Motor neuron (in vitro differentiated cells): ENCODE measurements around the gene ZNRF2. TPM values are rescaled to one million over a fixed set of nuclear protein-coding genes. Genes with fewer than 3 reads are reported as not detected.
A peak's percentile ranks its signal among the peaks of the same experiment; 100 is the strongest.

Experiments
- ATAC-seq, 8 experiments: fragments of 200-7000 bp; cut with Tn5 transposase; replicated peaks in 6 of 8; 2 replicates each; pipeline ENCODE4 v1.8.0; 2021; ENCODE audit warnings: mild to moderate bottlenecking in 8 of 8, moderate library complexity in 8 of 8
- H3K27ac ChIP-seq, 2 donors: fragments of 250-450 bp; sonication (Bioruptor Pico); 2 replicates each; pipeline ENCODE4 v1.9.0; 2021; ENCODE audit warnings: antibody characterized with exemption in 2 of 2, mild to moderate bottlenecking in 2 of 2, moderate library complexity in 1 of 2
- H3K4me1 ChIP-seq, 2 donors: fragments of 250-450 bp; sonication (Bioruptor Pico); replicated peaks in 1 of 2; 2 replicates each; pipeline ENCODE4 v1.6.1; 2021; ENCODE audit warnings: antibody characterized with exemption in 2 of 2, mild to moderate bottlenecking in 2 of 2, moderate library complexity in 1 of 2
- H3K4me3 ChIP-seq, 5 donors: fragments of 250-450 bp; sonication (Bioruptor Pico); 2 replicates each; pipeline ENCODE4 v1.9.0; 2021; ENCODE audit warnings: antibody characterized with exemption in 5 of 5, mild to moderate bottlenecking in 5 of 5, moderate library complexity in 4 of 5
- WGBS, 10 experiments: fragments of 450-650 bp; shearing (Covaris generic); methylation state at CpG; one replicate each; pipeline ENCODE4 v1.0.0; 2022; 5-methylcytosine and 5-hydroxymethylcytosine counted together
- in situ Hi-C, 9 experiments: fragments of 400-800 bp; cut with MboI; loops; one replicate each; pipeline ENCODE4 v1.15.0; 2021; ENCODE audit warnings: low sequenced_read_pairs in 9 of 9, low pct_unique_long_range_greater_than_20kb in 2 of 9; ENCODE audit not compliant: unreplicated experiment in 9 of 9
- total RNA-seq, 8 experiments: library from RNA; unstranded; fragments of 300-600 nt; gene quantifications; 2 replicates each; pipeline versions ENCODE4 v1.2.3 to v1.2.4, GENCODE V29; 2022

The ZNRF2 gene
- total RNA-seq, 8 experiments from 2014 or later = 4.8 to 18.9 (median 7.3) TPM

GRCh38 chr7:30315589-30315988 lies 31.2 kb downstream of the ZNRF2 start:
- in situ Hi-C loops = no loop called here
- ATAC-seq = no peak
- 58 to 100% (median 82%) methylated on average over 1 to 3 of the region's 3 CpGs; no CpG with 5 or more reads in 2 of the 10 experiments for WGBS, 10 experiments

GRCh38 chr7:30320392-30320791 lies 36.0 kb downstream of the ZNRF2 start:
- in situ Hi-C loops = no loop called here
- ATAC-seq = peak in 1 of 8 experiments; percentile 81
- Histone ChIP-seq H3K4me1 (no peaks in the 10 kb centered on the region), H3K27ac (no peak overlapping the region), H3K4me3 (no peak overlapping the region)
- WGBS, 10 experiments = 0 to 95% (median 89%) methylated on average over 2 to 3 of the region's 3 CpGs; no CpG with 5 or more reads in 1 of the 10 experiments

More at GRCh38 chr7:30315589-30315988, 31.2 kb downstream of the ZNRF2 start:
- peaks cover 0 to 6% of the 10 kb centered on the region in 2 donors for H3K4me1 ChIP-seq
- H3K4me3 ChIP-seq = no peak overlapping the region
- no peak overlapping the region for H3K27ac ChIP-seq

GRCh38 chr7:30321089-30321881 lies 36.9 kb downstream of the ZNRF2 start:
- Histone ChIP-seq H3K4me1 (no peaks in the 10 kb centered on the region), H3K27ac (no peak overlapping the region), H3K4me3 (no peak overlapping the region)
- peak in 1 of 8 experiments; percentile 50 for ATAC-seq
- in situ Hi-C loops = no loop called here
- WGBS, 10 experiments = 3 to 75% (median 58%) methylated on average over 4 to 8 of the region's 8 CpGs

- in situ Hi-C loops = no loop called here
- Histone ChIP-seq H3K4me1 (no peaks in the 10 kb centered on the region), H3K4me3 (no peak overlapping the region), H3K27ac (no peak overlapping the region)
- WGBS, 10 experiments = 0 to 100% (median 70%) methylated on average over 1 to 2 of the region's 2 CpGs
- no peak for ATAC-seq
These were observed 37.4 kb downstream of the ZNRF2 start for GRCh38 chr7:30321882-30322192.

- Histone ChIP-seq H3K27ac (no peak overlapping the region), H3K4me1 (no peaks in the 10 kb centered on the region), H3K4me3 (no peak overlapping the region)
- peak in 3 of 8 experiments; percentile 34 to 64 (median 62) for ATAC-seq
- in situ Hi-C loops = no loop called here
- WGBS, 10 experiments = 7 to 100% (median 89%) methylated on average over 1 to 4 of the region's 4 CpGs; no CpG with 5 or more reads in 1 of the 10 experiments
These were observed 38.0 kb downstream of the ZNRF2 start for GRCh38 chr7:30322271-30323005.

GRCh38 chr7:30323006-30323355 lies 38.6 kb downstream of the ZNRF2 start:
- in situ Hi-C loops = no loop called here
- no peaks in the 10 kb centered on the region for H3K4me1 ChIP-seq
- 79 to 100% (median 92%) methylated on average over 1 to 2 of the region's 2 CpGs; no CpG with 5 or more reads in 2 of the 10 experiments for WGBS, 10 experiments
- ATAC-seq = no peak
- H3K27ac ChIP-seq = no peak overlapping the region
- H3K4me3 ChIP-seq = no peak overlapping the region

- ATAC-seq = no peak
- H3K4me1 ChIP-seq = no peaks in the 10 kb centered on the region
- no peak overlapping the region for H3K4me3 ChIP-seq
- WGBS, 10 experiments = 0 to 100% (median 95%) methylated on average over 1 of the region's 1 CpG; no CpG with 5 or more reads in 2 of the 10 experiments
- in situ Hi-C loops = no loop called here
- no peak overlapping the region for H3K27ac ChIP-seq
These were observed 43.4 kb downstream of the ZNRF2 start for GRCh38 chr7:30327813-30328212.

GRCh38 chr7:30328381-30328780 lies 44.0 kb downstream of the ZNRF2 start:
- H3K4me3 ChIP-seq = no peak overlapping the region
- H3K27ac ChIP-seq = no peak overlapping the region
- ATAC-seq = no peak
- H3K4me1 ChIP-seq = no peaks in the 10 kb centered on the region
- in situ Hi-C loops = no loop called here

- in situ Hi-C loops = no loop called here
- no peak overlapping the region for H3K27ac ChIP-seq
- 50 to 100% (median 81%) methylated on average over 1 to 3 of the region's 3 CpGs; no CpG with 5 or more reads in 2 of the 10 experiments for WGBS, 10 experiments
- no peak overlapping the region for H3K4me3 ChIP-seq
- no peaks in the 10 kb centered on the region for H3K4me1 ChIP-seq
- no peak for ATAC-seq
These were observed 45.3 kb downstream of the ZNRF2 start for GRCh38 chr7:30329716-30330115.

- in situ Hi-C loops = no loop called here
- H3K27ac ChIP-seq = no peak overlapping the region
- no peaks in the 10 kb centered on the region for H3K4me1 ChIP-seq
- WGBS, 10 experiments = 17 to 100% (median 94%) methylated on average over 2 to 3 of the region's 3 CpGs
- ATAC-seq = no peak
- H3K4me3 ChIP-seq = no peak overlapping the region
These were observed 46.0 kb downstream of the ZNRF2 start for GRCh38 chr7:30330134-30331111.

GRCh38 chr7:30331338-30331737 lies 46.9 kb downstream of the ZNRF2 start:
- no peak for ATAC-seq
- Histone ChIP-seq H3K27ac (no peak overlapping the region), H3K4me3 (no peak overlapping the region), H3K4me1 (no peaks in the 10 kb centered on the region)
- WGBS, 10 experiments = 75 to 100% (median 100%) methylated on average over 1 to 2 of the region's 2 CpGs; no CpG with 5 or more reads in 1 of the 10 experiments
- in situ Hi-C loops = no loop called here

- Histone ChIP-seq H3K27ac (no peak overlapping the region), H3K4me3 (no peak overlapping the region), H3K4me1 (no peaks in the 10 kb centered on the region)
- in situ Hi-C loops = no loop called here
- ATAC-seq = no peak
- 86 to 100% (median 100%) methylated on average over 1 to 2 of the region's 2 CpGs; no CpG with 5 or more reads in 1 of the 10 experiments for WGBS, 10 experiments
These were observed 48.2 kb downstream of the ZNRF2 start for GRCh38 chr7:30332549-30332948.
